HuH-7 (cell line): ENCODE data around the gene DKC1.
"Not testable (repeated sequence)": the region's sequence is repeated elsewhere in the genome, so short reads cannot be mapped to it uniquely, and the experiment has no call there.

ENCODE experiments used
- DNase-seq: peaks from one replicate; pipeline ENCODE4 v3.0.0; 2011; ENCODE audit warnings: low spot score

The DKC1 gene

DNA sequence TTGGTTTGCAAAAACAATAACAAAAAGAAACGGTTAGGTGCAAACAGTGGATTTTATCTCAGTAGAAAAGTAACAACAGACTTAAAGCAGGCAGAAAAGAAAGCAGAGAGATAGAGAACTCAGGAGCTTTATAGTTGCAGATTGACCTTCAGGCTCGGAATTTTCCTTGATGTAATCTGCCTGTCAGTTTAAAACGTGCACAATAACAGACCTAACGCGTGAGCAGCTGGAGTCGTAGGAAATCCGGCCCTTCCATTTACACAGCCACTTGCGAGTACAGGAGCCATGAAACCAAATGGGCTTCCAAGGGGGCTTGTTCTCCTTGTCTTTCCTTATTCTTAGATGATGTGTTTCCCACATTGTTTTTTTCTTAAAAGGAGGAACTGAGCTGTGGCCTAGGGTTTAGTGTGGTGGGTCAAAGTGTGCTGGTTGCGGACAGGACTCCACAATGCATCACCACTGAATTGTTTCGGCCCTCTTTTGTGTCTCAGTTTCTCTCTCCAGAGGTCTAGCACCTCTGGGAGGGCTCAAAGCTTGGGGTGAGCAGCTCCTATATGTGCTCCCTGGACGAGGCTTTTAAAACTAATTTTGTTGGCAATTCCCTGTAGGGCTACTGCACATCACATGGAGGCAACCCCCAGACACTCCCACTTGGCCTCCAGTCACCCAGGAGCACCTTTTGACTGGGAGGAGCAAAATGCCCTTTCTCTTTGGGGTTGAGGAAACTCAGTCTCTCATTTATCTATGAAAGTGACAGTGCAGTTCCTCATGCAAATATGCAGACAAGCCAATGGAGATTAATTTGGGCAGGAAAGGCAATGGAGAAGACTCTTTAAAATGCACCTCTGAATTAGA, 56.5 kb downstream of the DKC1 start:
- no peak for DNase-seq

DNA sequence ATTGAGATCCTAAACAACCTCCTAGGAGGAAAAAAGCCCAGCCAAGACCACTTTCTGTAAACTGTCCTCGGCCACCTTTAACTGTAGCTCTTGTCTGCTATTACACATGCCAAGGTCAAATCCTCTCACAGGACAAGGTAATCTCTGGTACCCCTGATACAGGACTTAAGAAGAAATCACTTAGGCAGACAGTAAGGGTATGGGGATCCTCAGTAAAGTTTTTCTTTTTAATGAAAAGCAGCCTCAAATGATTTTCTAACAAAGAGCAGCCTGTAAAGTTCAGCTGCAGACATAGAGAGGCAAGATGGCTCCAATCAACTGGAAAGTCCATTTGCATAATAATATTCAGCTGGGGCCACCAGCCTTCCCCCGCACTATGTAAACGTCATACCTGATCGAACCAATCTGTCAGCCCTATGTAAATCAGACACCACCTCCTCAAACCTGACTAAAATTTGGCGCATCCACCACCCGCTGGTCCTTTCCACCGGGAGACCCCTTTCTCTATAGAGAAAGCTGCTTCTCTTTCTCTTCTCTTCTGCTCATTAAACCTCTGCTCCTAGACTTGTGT, 57.2 kb downstream of the DKC1 start:
- no peak for DNase-seq

DNA sequence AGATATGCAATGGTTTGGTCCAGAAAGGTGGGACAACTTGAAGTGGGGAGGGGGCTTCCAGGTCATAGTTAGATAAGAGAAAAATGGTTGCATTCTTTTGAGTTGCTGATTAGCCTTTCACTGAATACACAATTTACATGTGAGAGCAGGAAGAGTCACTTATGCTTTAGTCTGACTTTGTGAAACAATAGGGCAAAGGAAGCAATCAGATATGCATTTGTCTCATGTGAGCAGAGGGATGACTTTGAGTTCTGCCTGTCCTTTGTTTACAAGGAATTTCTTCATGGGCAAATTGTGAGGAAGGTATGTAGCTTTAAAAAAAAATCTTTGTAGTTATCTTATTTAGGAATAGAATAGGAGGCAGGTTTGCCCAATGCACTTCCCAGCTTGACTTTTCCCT, 58.9 kb downstream of the DKC1 start:
- no peak for DNase-seq

DNA sequence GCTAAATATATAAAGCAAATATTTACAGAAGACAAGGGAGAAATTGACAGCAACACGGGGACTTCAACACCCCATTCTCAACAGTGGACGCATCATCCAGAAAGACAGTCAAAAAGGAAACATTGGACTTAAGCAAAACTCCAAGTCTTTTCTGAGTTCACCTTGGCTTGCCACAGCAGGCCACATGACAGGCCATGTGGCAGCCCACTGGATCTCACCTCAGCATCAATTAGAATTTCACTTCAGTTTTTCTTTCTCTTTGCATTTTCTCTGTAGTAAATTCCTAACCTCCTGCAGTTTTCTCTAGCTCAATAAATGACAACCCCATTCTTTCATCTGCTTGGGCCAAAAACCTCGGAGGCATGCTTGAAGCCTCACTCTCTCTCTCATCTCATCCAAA, 59.4 kb downstream of the DKC1 start:
- no peak for DNase-seq

DNA sequence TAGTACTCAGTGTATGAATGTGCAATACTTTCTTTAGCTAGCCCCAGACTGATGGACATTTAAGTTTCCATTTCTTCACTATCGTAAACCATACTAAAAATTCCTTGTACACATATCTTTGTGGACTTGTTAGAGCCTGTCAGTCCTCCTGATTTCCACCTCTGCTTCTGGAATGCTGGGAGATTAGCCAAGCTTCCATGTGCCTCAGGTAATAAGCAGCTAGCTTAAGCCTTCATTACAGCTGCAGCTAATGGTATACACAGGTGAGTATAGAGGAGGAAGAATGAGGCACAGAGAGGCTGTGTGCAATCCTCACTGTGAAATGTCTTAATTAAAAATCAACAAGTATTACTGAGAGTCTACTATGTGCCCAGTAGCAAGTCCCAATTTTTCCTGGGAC, 62.0 kb downstream of the DKC1 start:
- no peak for DNase-seq

DNA sequence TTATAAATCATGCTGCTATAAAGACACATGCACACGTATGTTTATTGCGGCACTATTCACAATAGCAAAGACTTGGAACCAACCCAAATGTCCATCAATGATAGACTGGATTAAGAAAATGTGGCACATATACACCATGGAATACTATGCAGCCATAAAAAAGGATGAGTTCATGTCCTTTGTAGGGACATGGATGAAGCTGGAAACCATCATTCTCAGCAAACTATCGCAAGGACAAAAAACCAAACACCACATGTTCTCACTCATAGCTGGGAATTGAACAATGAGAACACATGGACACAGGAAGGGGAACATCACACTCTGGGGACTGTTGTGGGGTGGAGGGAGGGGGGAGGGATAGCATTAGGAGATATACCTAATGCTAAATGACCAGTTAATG, 62.9 kb downstream of the DKC1 start:
- DNase-seq = not testable (repeated sequence)
